WERI-Rb-1 (cell line): ENCODE data around the gene PSMG1.

Experiments used
- DNase-seq: peaks from one replicate; pipeline ENCODE4 v3.0.0-alpha.2; 2020
- H3K27ac ChIP-seq: fragments of 250-450 bp; sonication (Bioruptor Pico); 2 replicates; pipeline ENCODE4 v1.5.1; 2020; ENCODE audit warnings: mild to moderate bottlenecking, moderate library complexity
- H3K27me3 ChIP-seq: fragments of 250-450 bp; sonication (Bioruptor Pico); 2 replicates; pipeline ENCODE4 v1.5.1; 2021; ENCODE audit warnings: mild to moderate bottlenecking, low read depth, moderate library complexity; ENCODE audit not compliant: insufficient read depth, severe bottlenecking
- H3K36me3 ChIP-seq: fragments of 250-450 bp; sonication (Bioruptor Pico); 2 replicates; pipeline ENCODE4 v1.5.1; 2020; ENCODE audit warnings: mild to moderate bottlenecking, moderate library complexity
- H3K4me3 ChIP-seq: 2 replicates; pipeline ENCODE4 v1.5.1; 2011; ENCODE audit warnings: low read depth, mild to moderate bottlenecking, control low read depth, low read length
- H3K9me3 ChIP-seq: fragments of 250-450 bp; sonication (Bioruptor Pico); 2 replicates; pipeline ENCODE4 v1.5.1; 2021; ENCODE audit warnings: mild to moderate bottlenecking, moderate library complexity; ENCODE audit not compliant: severe bottlenecking
- TF ChIP-seq, protein P1 (sequence below): IDR thresholded peaks from 2 replicates; pipeline ENCODE4 v1.5.1; 2011; ENCODE audit warnings: low read depth, mild to moderate bottlenecking, control low read depth, inconsistent platforms, low read length

Gene PSMG1

DNA sequence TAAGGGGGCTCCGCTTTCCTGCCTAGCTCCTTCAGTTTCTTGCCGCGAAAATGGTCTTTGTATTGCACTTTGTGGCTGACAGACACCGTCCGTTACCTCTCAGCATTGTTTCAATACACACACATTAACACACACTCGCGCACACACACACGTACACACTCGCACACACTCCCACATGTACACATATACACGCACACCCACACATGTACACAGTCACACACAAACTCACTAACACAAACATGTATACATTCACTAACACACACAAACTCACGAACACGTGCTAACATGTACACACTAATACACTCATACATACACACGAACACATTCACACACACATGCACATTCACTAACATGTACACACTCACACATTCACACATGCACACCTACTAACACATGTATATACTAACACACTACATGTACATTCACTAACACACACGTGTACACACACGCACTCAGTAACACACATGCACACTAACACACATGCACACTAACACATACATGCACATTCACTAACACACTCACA is 48.9 kb downstream of the PSMG1 start:
- H3K27ac ChIP-seq, result no peak overlapping the region
- TF ChIP-seq, protein P1, sequence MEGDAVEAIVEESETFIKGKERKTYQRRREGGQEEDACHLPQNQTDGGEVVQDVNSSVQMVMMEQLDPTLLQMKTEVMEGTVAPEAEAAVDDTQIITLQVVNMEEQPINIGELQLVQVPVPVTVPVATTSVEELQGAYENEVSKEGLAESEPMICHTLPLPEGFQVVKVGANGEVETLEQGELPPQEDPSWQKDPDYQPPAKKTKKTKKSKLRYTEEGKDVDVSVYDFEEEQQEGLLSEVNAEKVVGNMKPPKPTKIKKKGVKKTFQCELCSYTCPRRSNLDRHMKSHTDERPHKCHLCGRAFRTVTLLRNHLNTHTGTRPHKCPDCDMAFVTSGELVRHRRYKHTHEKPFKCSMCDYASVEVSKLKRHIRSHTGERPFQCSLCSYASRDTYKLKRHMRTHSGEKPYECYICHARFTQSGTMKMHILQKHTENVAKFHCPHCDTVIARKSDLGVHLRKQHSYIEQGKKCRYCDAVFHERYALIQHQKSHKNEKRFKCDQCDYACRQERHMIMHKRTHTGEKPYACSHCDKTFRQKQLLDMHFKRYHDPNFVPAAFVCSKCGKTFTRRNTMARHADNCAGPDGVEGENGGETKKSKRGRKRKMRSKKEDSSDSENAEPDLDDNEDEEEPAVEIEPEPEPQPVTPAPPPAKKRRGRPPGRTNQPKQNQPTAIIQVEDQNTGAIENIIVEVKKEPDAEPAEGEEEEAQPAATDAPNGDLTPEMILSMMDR, result no peak
- H3K4me3 ChIP-seq, result no peak overlapping the region
- no peaks in the 10 kb centered on the region for H3K36me3 ChIP-seq
- H3K27me3 ChIP-seq, result no peaks in the 10 kb centered on the region
- DNase-seq, result no peak
- H3K9me3 ChIP-seq, result peaks cover 3% of the 10 kb centered on the region

DNA sequence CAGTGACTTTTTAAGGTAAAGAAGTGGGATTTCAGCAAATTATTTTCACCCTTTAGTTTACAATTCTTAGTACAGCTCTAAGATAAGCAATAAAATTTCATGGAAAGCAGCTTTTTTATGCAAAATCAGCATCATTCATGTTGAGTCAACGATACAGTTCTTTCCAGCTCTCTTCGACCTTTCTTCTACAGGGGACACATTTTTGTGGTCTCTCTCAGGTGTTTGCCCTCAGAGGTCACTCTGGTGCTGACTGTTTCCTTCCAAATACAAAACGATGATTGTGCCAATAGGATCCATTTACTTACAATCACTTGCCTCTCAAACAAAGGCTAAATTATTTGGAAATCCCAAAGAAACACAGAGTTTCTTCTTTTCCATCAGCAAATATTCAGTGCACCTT is 51.0 kb downstream of the PSMG1 start:
- TF ChIP-seq, protein P1, result no peak
- no peak overlapping the region for H3K4me3 ChIP-seq
- H3K27ac ChIP-seq, result no peak overlapping the region
- DNase-seq, result no peak
- peaks cover 3% of the 10 kb centered on the region for H3K9me3 ChIP-seq
- H3K27me3 ChIP-seq, result no peaks in the 10 kb centered on the region
- H3K36me3 ChIP-seq, result no peaks in the 10 kb centered on the region

DNA sequence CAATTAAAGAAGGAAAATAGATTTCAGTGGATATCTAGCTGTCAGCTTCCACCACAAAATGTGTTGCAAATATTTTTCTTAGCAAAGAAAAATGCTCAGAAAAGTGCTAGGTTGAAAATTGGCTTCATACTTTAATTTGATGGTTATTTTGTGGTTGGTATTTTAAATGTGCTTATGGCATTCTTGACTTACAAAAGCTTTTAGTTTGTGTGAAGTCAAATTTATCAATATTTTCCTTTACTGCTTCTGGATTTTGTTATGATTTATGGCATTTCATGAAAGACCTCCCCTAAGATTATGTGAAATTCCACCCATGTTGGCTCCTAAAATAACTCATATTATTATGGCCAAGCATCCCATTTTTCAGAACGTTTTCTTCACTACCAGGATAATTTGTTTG is 51.5 kb downstream of the PSMG1 start:
- H3K36me3 ChIP-seq, result no peaks in the 10 kb centered on the region
- no peak for DNase-seq
- no peaks in the 10 kb centered on the region for H3K27me3 ChIP-seq
- H3K4me3 ChIP-seq, result no peak overlapping the region
- no peak overlapping the region for H3K27ac ChIP-seq
- TF ChIP-seq, protein P1, result no peak
- peaks cover 3% of the 10 kb centered on the region for H3K9me3 ChIP-seq

DNA sequence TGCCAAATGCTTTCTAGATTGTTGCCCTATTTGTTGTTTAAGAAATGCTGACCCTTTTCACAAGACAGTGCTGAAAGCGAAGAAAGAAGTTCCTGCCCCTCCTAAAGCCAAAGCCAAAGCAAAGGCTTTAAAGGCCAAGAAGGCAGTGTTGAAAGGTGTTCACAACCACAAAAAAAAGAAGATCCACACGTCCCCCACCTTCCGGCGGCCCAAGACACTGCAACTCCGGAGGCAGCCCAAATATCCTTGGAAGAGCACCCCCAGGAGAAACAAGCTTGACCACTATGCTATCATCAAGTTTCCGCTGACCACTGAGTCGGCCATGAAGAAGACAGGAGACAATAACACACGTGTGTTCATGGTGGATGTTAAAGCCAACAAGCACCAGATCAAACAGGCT is 55.7 kb downstream of the PSMG1 start:
- Histone ChIP-seq H3K36me3 (no peaks in the 10 kb centered on the region), H3K4me3 (no peak overlapping the region), H3K27ac (no peak overlapping the region), H3K9me3 (peaks cover 3% of the 10 kb centered on the region), H3K27me3 (no peaks in the 10 kb centered on the region)
- TF ChIP-seq, protein P1, result no peak
- no peak for DNase-seq

DNA sequence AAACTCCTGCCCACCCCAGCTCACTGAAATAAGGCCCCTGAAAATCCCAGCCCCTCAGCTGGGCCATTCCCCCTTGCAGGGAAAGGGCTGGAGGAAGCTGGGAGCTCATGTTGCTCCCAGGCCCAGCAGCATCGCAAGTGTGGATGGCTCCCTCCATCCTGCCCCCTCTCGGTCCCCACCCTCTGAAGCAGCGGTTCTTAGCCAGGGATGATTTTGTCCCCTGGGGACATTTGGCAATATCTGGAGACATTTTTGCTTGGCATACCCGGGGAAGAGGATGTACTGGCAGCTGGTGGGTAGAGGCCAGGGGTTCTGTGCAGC is 56.8 kb downstream of the PSMG1 start:
- no peak for DNase-seq
- Histone ChIP-seq H3K27me3 (no peaks in the 10 kb centered on the region), H3K4me3 (no peak overlapping the region), H3K27ac (no peak overlapping the region), H3K9me3 (peaks cover 3% of the 10 kb centered on the region), H3K36me3 (no peaks in the 10 kb centered on the region)
- TF ChIP-seq, protein P1, result no peak

DNA sequence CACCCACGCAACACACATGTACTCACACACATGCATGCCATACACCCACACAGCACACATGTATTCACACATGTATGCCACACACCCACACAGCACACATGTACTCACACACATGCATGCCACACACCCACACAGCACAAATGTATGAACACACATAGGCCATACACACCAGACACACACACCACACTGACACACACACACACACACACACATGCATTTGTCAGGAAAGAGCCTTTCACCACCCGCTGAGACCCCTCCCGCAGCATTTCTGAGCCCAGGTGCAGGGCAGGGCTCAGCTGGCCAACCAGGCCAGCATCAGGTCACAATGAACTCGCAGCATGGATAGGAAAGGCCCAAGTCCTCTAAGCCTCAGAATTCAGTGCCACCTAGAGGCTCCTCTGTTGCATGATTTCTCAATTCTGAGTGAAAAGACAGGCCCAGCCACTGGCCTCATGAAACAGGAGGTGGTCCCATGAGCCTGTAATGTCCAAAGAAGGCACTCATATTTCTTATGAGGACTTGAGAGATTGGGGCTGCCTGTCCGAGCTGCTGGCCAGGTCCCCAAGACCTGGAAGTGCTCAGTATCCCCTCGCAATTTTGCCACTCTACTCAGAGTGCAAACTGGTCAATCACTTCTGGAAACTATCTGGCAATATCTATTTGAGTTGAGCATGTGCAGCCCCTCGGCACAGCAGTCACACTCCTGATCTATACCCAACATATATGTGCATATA is 57.3 kb downstream of the PSMG1 start:
- no peaks in the 10 kb centered on the region for H3K9me3 ChIP-seq
- TF ChIP-seq, protein P1, result peak; percentile 86
- peak; percentile 73 for DNase-seq
- H3K27ac ChIP-seq, result no peak overlapping the region
- H3K36me3 ChIP-seq, result no peaks in the 10 kb centered on the region
- H3K4me3 ChIP-seq, result no peak overlapping the region
- no peaks in the 10 kb centered on the region for H3K27me3 ChIP-seq
